Measurements from ENCODE around the gene RPL10.
A peak's percentile ranks its signal among the peaks of the same experiment; 100 is the strongest.

RPL10 gene

GRCh38 chrX:154433605-154434004 is 35.4 kb downstream of the RPL10 start:
- no peak for DNase-seq

GRCh38 chrX:154434394-154435168 is 36.4 kb downstream of the RPL10 start:
- no peak for DNase-seq

GRCh38 chrX:154435171-154435733 is 37.1 kb downstream of the RPL10 start:
- no peak for DNase-seq

GRCh38 chrX:154436374-154436982 is 38.3 kb downstream of the RPL10 start:
- peak; percentile 30 to 48 for DNase-seq

- peak; percentile 41 to 51 for DNase-seq
These were observed 39.0 kb downstream of the RPL10 start, which contains the start of gene GDI1 for GRCh38 chrX:154436983-154437752. Gene GDI1, plus strand, starts transcription at chrX:154437154. Its CDS starts 101 bp downstream, at chrX:154437255.

- DNase-seq, result no peak
These were observed 40.1 kb downstream of the RPL10 start for GRCh38 chrX:154437971-154438893.

- DNase-seq, result no peak
These were observed 41.7 kb downstream of the RPL10 start for GRCh38 chrX:154439841-154440240.

GRCh38 chrX:154440623-154441357 is 42.6 kb downstream of the RPL10 start:
- no peak for DNase-seq

- DNase-seq, result no peak
These were observed 43.4 kb downstream of the RPL10 start for GRCh38 chrX:154441564-154441963.

GRCh38 chrX:154441984-154442707 is 44.0 kb downstream of the RPL10 start:
- no peak for DNase-seq

GRCh38 chrX:154443479-154443910 is 45.3 kb downstream of the RPL10 start:
- DNase-seq, result no peak

GRCh38 chrX:154443992-154444754 is 46.0 kb downstream of the RPL10 start, which contains the start of gene FAM50A:
Gene FAM50A, plus strand, starts transcription at chrX:154444141. Its CDS starts 95 bp downstream, at chrX:154444236.
- DNase-seq, result peak; percentile 53 to 68

GRCh38 chrX:154444755-154445246 is 46.6 kb downstream of the RPL10 start:
- no peak for DNase-seq

- no peak for DNase-seq
These were observed 47.6 kb downstream of the RPL10 start for GRCh38 chrX:154445776-154446175.

- no peak for DNase-seq
These were observed 48.3 kb downstream of the RPL10 start for GRCh38 chrX:154446430-154446829.

- no peak for DNase-seq
These were observed 50.3 kb downstream of the RPL10 start for GRCh38 chrX:154448484-154448883.

GRCh38 chrX:154449618-154450017 is 51.4 kb downstream of the RPL10 start:
- DNase-seq, result no peak

GRCh38 chrX:154450312-154450711 is 52.1 kb downstream of the RPL10 start:
- no peak for DNase-seq
